Measurements from ENCODE around the gene GNG7.
"Not testable (repeated sequence)": the region's sequence is repeated elsewhere in the genome, so short reads cannot be mapped to it uniquely, and the experiment has no call there.

The GNG7 gene

DNA sequence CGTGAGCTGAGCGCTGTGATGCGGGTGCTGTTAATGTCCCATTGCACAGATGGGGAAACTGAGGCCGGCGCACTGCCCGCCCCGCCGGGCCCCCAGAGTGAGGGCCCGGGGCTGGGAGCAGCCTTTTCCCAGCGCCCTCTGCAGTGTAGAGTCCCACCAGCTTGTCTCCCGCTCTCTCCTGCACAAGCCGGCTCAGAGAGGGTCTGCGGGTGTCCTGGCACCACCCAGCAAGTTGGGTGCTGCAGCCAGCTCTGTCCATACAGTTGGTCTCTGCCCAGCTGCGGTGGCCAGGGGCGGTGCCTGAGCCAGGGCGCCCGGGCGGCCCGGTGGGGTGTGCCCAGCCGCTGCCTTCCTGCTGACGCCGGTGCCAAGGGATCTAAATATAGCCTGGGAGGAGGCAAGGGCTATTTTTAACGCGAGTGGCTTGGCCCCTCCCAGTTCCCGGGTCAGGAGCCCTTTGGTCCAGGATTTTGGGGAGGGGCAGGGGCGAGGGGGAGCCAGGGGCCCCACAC lies 207.3 kb downstream of the GNG7 start:
- DNase-seq = no peak

GRCh38 chr19:2494447-2495129 lies 207.9 kb downstream of the GNG7 start:
- no peak for DNase-seq

DNA sequence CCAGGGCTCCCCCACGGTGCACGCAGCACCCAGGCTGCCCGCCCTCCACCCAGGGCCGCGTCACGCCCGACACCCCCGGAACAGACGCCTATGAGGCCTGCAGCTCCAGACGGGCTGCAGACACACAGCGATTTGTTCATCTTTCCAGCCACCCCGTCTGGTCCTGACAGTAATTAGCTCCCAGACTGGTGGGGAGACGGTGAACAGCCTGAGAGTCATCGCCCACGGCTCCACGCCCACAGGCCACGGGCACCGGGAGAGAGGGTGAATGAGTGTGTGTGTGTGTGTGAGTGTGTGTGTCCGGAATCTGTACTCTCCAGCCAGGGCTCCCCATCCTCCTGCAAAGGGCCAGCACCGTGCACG lies 208.4 kb downstream of the GNG7 start:
- no peak for DNase-seq

DNA sequence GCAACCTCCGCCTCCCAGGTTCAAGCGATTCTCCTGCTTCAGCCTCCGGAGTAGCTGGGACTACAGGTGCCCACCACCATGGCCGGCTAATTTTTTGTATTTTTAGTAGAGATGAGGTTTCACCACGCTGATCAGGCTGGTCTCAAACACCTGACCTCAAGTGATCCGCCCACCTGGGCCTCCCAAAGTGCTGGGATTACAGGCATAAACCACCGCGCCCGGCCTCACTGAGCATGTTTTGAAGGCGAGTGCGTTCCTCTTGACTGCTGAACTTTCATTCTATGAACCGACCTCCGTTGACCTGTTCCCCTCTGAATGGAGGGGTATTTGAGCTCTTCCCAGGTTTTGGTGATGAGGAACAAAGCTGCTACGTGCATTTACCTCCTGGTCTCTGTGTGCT lies 209.0 kb downstream of the GNG7 start:
- DNase-seq = not testable (repeated sequence)

DNA sequence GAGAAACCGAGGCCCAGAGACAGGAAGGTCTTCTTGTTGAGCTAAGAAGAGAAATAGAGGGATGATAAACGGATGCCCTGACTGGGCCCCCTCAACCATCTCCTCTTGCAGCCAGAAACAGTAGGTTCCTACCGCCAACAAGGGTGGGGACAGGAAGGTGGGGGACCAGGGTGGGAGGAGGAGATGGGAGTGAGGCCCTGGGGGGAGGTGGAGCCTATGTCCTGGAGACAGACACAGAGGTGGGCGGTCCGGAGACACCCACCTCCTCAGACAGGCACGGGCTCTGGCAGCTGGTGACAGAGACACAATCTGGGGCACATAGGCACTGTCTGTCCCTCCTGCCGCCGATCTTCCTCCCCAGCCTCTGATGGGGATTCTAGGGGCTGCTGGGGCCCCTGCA lies 209.6 kb downstream of the GNG7 start:
- no peak for DNase-seq

GRCh38 chr19:2491130-2491801 lies 211.2 kb downstream of the GNG7 start:
- peak; percentile 91 for DNase-seq

GRCh38 chr19:2490659-2491058 lies 211.8 kb downstream of the GNG7 start:
- DNase-seq = no peak

DNA sequence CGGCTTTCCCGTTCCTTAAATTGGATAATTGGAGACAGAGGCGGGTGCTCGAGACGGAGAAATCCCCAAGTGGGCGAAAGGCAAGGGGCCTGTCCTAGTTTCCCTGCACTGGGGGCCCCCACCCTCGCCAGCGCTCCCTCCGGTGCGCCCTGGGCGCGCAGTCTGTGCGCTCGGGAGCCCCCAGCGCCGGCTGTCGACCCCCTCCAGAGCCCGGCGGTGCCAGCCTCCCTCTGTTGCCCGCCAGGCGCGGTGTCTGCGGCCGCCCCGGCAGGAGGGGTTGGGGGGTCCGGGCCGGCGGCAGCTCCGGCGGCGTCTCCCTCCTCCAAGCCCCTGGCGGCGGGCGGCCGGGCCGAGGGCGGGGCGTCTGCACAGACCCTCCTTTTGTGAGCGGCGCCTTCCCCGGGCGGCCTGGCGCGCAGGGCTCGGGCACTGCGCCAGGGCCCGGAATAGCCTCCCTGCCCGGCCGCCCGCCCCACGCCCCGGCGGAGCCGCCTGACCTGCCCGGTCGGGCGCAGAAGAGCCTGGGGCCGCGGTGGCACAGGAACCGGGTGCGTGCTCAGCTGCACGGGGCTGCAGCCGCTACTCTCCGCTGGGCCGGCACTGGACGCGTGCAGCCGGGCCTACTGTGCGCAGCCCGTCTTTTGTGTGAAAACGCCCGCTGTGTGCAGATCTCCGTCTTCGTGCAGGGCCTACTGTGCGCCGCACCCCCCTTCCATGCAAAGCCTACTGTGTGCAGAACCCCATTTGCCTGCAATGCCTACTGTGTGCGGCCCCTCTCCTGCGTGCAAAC lies 213.4 kb downstream of the GNG7 start:
- DNase-seq = peak; percentile 36

DNA sequence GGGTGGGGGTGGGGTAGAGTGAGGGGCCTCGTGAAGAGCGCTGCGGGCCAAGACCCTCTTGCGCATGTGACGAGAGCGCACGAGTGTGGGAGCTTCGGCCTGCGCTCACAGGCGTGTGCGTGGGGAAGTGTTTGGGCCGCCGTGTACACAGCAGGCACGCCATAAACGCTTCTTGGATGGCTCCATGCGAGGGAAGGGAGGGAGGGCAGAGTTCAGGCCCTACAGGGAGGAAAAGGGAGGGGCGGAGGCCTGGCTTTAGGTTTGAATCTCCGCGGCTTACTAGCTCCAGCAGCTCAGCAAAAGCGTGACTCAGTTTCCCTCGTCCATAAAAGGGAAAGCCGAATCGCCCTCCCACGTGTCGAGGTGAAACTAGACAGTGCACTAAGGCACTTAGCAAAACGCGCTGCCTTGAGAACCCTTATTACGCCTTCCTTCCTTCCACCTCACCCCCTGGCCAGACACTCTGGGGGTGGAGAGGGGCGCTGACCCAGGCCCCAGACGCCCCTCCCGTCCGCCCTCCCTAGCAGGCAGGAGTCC lies 214.0 kb downstream of the GNG7 start:
- no peak for DNase-seq

- DNase-seq = no peak
Measured at GRCh38 chr19:2487842-2488241, 214.7 kb downstream of the GNG7 start.

DNA sequence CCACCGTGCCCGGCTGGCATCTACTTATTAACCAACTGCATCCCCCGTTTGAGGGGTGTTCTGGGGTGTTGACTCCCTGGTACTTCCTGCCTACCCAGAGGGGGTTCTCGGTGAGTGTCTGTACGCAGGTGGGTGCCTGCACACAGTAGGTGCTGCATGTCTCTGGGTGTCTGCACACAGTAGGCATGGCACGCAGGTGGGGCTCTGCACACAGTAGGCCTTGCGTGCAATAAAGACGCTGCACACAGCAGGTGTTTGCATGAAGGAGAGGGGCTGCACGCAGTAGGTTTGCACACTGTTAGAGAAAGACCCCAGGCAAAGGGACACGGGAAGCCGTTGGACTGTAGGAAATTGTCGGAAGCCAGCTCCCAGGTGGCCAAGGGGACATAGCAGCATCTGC lies 215.4 kb downstream of the GNG7 start:
- DNase-seq = no peak

DNA sequence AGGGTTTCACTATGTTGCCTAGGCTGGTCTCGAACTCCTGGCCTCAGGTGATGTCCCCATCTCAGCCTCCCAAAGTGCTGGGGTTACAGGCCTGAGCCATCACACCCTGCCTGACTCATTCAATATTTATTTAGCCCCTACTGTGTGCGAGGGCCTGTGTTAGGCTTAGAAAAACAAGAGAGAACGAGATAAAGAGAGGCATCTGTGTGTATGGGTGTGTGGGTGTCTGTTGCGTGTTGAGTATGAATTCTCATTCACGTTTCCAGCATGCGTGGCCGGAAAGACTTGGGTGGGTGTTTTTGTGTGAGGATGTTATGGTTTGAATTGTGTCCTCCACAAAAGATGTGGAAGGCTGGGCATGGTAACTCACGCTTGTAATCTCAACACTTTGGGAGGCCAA lies 217.1 kb downstream of the GNG7 start:
- no peak for DNase-seq

- DNase-seq = no peak
Measured at GRCh38 chr19:2484178-2484937, 218.1 kb downstream of the GNG7 start.

DNA sequence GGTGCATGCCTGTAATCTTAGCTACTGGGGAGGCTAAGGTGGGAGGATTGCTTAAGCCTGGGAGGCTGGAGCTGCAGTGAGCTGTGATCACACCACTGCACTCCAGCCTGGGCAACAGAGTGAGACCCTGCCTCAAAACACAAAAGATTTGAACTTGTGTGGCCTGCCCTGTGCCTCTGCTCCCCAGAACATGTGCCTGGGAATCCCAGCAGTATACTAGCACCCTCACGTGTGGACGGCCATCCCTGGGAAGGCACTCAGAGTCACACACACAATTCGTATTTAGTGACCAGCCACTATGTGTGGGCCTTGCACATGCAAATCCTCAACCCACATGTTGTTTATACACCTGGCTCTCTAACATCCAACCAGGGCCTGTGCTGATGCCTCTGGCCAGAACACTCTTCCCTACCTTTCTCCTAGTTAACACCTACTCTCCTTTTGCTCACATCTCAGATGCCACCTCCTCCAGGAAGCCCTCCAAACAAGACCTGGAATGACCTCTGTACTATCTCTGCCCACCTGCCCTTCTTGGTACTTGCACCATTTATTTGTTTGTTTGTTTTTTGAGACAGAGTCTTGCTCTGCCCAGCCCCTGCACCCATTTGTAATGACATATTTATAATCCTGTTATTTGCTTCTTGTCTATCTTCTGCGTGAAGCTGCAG lies 218.9 kb downstream of the GNG7 start:
- DNase-seq = no peak

DNA sequence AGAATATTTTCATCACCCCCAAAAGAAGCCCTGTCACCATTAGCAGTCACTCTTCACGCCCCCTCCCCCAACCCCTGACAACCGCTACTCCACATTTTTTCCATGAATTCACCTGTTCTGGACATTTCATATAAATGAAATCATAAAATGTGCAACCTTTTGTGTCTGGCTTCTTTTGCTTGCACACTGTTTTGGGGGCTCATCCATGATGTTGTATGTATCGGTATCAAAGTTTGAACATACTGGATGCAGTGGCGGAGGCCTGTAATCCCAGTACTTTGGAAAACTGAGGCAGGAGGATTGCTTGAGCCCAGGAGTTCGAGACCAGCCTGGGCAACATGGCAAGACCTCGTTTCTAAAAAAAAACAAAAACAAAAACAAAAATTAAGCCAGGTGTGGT lies 219.4 kb downstream of the GNG7 start:
- no peak for DNase-seq

- DNase-seq = no peak
Measured at GRCh38 chr19:2482354-2483038, 220.0 kb downstream of the GNG7 start.

DNA sequence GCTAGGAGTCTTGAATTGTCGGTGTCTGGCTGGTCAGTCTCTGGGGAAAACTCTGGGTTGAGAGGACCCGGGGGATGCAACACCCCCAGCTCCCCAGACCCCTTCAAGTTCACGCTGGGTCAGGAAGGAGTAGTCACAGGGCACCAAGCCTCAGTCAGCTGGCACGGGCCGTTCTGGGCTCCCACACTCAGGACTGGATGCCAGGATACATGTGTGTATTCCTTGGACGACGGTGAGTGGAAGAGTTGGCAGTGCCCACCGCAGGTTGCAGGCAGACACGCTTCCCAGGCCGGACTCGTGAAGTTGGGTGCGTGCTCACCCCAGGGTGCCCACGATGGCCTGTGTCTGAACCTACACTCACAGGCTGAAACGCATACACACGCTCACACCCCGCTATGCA lies 221.0 kb downstream of the GNG7 start:
- no peak for DNase-seq

- no peak for DNase-seq
Measured at GRCh38 chr19:2479556-2480194, 222.8 kb downstream of the GNG7 start.

DNA sequence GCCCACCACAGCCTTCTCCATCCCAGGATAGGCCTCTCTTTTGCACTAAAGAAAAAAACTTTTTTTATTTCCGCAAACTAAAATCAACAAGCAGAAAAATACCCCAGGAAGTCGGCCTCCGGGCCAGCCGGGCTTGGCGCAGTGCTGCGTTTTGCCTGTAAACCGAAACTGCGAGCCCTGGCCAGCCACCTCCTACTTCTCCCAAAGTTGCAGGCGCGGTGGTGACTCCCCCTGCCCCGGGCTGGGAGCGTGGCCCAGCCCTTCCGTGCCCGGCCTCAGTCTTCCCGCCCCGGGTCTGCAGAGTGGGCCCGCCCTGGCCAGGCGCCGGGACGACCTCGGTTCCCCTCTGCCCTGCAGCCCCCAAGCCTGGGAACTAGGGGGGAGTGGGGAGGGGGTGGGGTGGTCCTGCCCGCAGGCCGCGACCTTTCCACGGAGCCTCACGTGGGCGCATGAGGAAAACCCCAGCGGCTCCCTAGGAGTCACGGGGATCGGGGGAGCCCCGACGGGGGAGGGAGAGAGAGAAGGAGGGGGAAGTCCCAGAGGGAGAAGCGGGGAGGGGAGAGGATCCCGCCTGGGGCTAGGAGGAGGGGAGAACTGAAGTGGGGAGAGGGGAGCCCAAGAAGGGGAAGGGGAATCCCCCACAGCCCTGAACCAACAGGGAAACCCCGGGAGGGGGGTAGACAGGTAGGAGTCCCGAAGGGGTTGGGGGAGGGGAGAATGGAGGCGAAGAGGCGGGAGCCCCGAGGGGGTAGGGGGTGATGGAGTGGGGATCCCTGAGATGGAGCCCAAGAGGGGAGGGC lies 223.5 kb downstream of the GNG7 start:
- no peak for DNase-seq

- peak; percentile 74 for DNase-seq
Measured at GRCh38 chr19:2478278-2478755, 224.2 kb downstream of the GNG7 start.
